ENCODE data around the gene NRBP1.

The NRBP1 gene

GRCh38 chr2:27441958-27442919, 13.8 kb downstream of the NRBP1 start, which contains the start of gene KRTCAP3:
Gene KRTCAP3 (plus strand): TSS chr2:27442381. CDS start chr2:27442413, 32 bp downstream.
- intact Hi-C loops (cut with micrococcal nuclease): no loop called here
- H3K27me3 Mint-ChIP-seq: no peaks in the 10 kb centered on the region
- no peaks in the 10 kb centered on the region for H3K4me1 Mint-ChIP-seq (ENCODE audit: low read depth)
- H3K4me3 Mint-ChIP-seq: no peak within 1 kb of the TSS
- peaks cover 78% of the 10 kb centered on the region for H3K36me3 Mint-ChIP-seq (ENCODE audit: low read depth)
- H3K27ac Mint-ChIP-seq: peak within 1 kb of the TSS; percentile 3
- no peaks in the 10 kb centered on the region for H3K9me3 Mint-ChIP-seq

GRCh38 chr2:27442920-27443282, 14.5 kb downstream of the NRBP1 start:
- Mint-ChIP-seq H3K9me3 (no peaks in the 10 kb centered on the region), H3K4me3 (no peak overlapping the region), H3K36me3 (ENCODE audit: low read depth) (peaks cover 78% of the 10 kb centered on the region), H3K27ac (peak overlapping the region; percentile 3), H3K4me1 (ENCODE audit: low read depth) (no peaks in the 10 kb centered on the region), H3K27me3 (no peaks in the 10 kb centered on the region)
- intact Hi-C loops (cut with micrococcal nuclease): no loop called here

GRCh38 chr2:27445155-27445554, 16.7 kb downstream of the NRBP1 start:
- Mint-ChIP-seq H3K27ac (no peak overlapping the region), H3K27me3 (no peaks in the 10 kb centered on the region), H3K4me1 (ENCODE audit: low read depth) (no peaks in the 10 kb centered on the region), H3K36me3 (ENCODE audit: low read depth) (peaks cover 75% of the 10 kb centered on the region), H3K4me3 (no peak overlapping the region), H3K9me3 (no peaks in the 10 kb centered on the region)
- intact Hi-C loops (cut with micrococcal nuclease): no loop called here

- intact Hi-C loops (cut with micrococcal nuclease): no loop called here
- no peaks in the 10 kb centered on the region for H3K27me3 Mint-ChIP-seq
- no peak overlapping the region for H3K27ac Mint-ChIP-seq
- no peaks in the 10 kb centered on the region for H3K9me3 Mint-ChIP-seq
- no peaks in the 10 kb centered on the region for H3K4me1 Mint-ChIP-seq (ENCODE audit: low read depth)
- H3K4me3 Mint-ChIP-seq: no peak overlapping the region
- peaks cover 72% of the 10 kb centered on the region for H3K36me3 Mint-ChIP-seq (ENCODE audit: low read depth)
These were observed 17.2 kb downstream of the NRBP1 start for GRCh38 chr2:27445615-27446014.

- Mint-ChIP-seq H3K27ac (no peak overlapping the region), H3K27me3 (no peaks in the 10 kb centered on the region), H3K36me3 (ENCODE audit: low read depth) (peaks cover 67% of the 10 kb centered on the region), H3K4me3 (no peak overlapping the region), H3K9me3 (no peaks in the 10 kb centered on the region), H3K4me1 (ENCODE audit: low read depth) (no peaks in the 10 kb centered on the region)
- intact Hi-C loops (cut with micrococcal nuclease): no loop called here
These were observed 17.6 kb downstream of the NRBP1 start for GRCh38 chr2:27446057-27446456.

- H3K4me3 Mint-ChIP-seq: no peak overlapping the region
- no peaks in the 10 kb centered on the region for H3K27me3 Mint-ChIP-seq
- H3K9me3 Mint-ChIP-seq: no peaks in the 10 kb centered on the region
- no peak overlapping the region for H3K27ac Mint-ChIP-seq
- intact Hi-C loops (cut with micrococcal nuclease): no loop called here
- no peaks in the 10 kb centered on the region for H3K4me1 Mint-ChIP-seq (ENCODE audit: low read depth)
- peaks cover 51% of the 10 kb centered on the region for H3K36me3 Mint-ChIP-seq (ENCODE audit: low read depth)
These were observed 19.9 kb downstream of the NRBP1 start for GRCh38 chr2:27448381-27448780.

- Mint-ChIP-seq H3K4me1 (ENCODE audit: low read depth) (no peaks in the 10 kb centered on the region), H3K9me3 (no peaks in the 10 kb centered on the region), H3K36me3 (ENCODE audit: low read depth) (peaks cover 50% of the 10 kb centered on the region), H3K27me3 (no peaks in the 10 kb centered on the region), H3K27ac (no peak overlapping the region), H3K4me3 (no peak overlapping the region)
- intact Hi-C loops (cut with micrococcal nuclease): no loop called here
These were observed 22.7 kb downstream of the NRBP1 start for GRCh38 chr2:27451095-27451494.

GRCh38 chr2:27453968-27454367, 25.5 kb downstream of the NRBP1 start:
- intact Hi-C loops (cut with micrococcal nuclease): no loop called here
- H3K36me3 Mint-ChIP-seq (ENCODE audit: low read depth): peaks cover 54% of the 10 kb centered on the region
- no peak overlapping the region for H3K4me3 Mint-ChIP-seq
- H3K27ac Mint-ChIP-seq: no peak overlapping the region
- H3K27me3 Mint-ChIP-seq: no peaks in the 10 kb centered on the region
- H3K4me1 Mint-ChIP-seq (ENCODE audit: low read depth): no peaks in the 10 kb centered on the region
- no peaks in the 10 kb centered on the region for H3K9me3 Mint-ChIP-seq

- intact Hi-C loops (cut with micrococcal nuclease): no loop called here
- Mint-ChIP-seq H3K27ac (no peak overlapping the region), H3K27me3 (no peaks in the 10 kb centered on the region), H3K36me3 (ENCODE audit: low read depth) (peaks cover 28% of the 10 kb centered on the region), H3K4me3 (no peak overlapping the region), H3K9me3 (no peaks in the 10 kb centered on the region), H3K4me1 (ENCODE audit: low read depth) (no peaks in the 10 kb centered on the region)
These were observed 32.7 kb downstream of the NRBP1 start for GRCh38 chr2:27461118-27461517.

- no peak overlapping the region for H3K27ac Mint-ChIP-seq
- intact Hi-C loops (cut with micrococcal nuclease): no loop called here
- H3K4me1 Mint-ChIP-seq (ENCODE audit: low read depth): no peaks in the 10 kb centered on the region
- no peaks in the 10 kb centered on the region for H3K9me3 Mint-ChIP-seq
- H3K36me3 Mint-ChIP-seq (ENCODE audit: low read depth): peaks cover 4% of the 10 kb centered on the region
- H3K4me3 Mint-ChIP-seq: no peak overlapping the region
- H3K27me3 Mint-ChIP-seq: no peaks in the 10 kb centered on the region
These were observed 36.0 kb downstream of the NRBP1 start for GRCh38 chr2:27464443-27464842.

- intact Hi-C loops (cut with micrococcal nuclease): no loop called here
- H3K27me3 Mint-ChIP-seq: no peaks in the 10 kb centered on the region
- no peaks in the 10 kb centered on the region for H3K9me3 Mint-ChIP-seq
These were observed 43.5 kb downstream of the NRBP1 start for GRCh38 chr2:27471961-27472360.

GRCh38 chr2:27485496-27485895, 57.1 kb downstream of the NRBP1 start:
- no peak overlapping the region for H3K27ac Mint-ChIP-seq
- intact Hi-C loops (cut with micrococcal nuclease): no loop called here
- H3K36me3 Mint-ChIP-seq (ENCODE audit: low read depth): peaks cover 31% of the 10 kb centered on the region
- H3K4me1 Mint-ChIP-seq (ENCODE audit: low read depth): peaks cover 20% of the 10 kb centered on the region
- no peaks in the 10 kb centered on the region for H3K9me3 Mint-ChIP-seq
- H3K27me3 Mint-ChIP-seq: no peaks in the 10 kb centered on the region
- no peak overlapping the region for H3K4me3 Mint-ChIP-seq

More at GRCh38 chr2:27471961-27472360, 43.5 kb downstream of the NRBP1 start:
- peaks cover 28% of the 10 kb centered on the region for H3K36me3 Mint-ChIP-seq (ENCODE audit: low read depth)
- no peaks in the 10 kb centered on the region for H3K4me1 Mint-ChIP-seq (ENCODE audit: low read depth)
- H3K4me3 Mint-ChIP-seq: no peak overlapping the region
- no peak overlapping the region for H3K27ac Mint-ChIP-seq

GRCh38 chr2:27489118-27489497, 60.7 kb downstream of the NRBP1 start:
- intact Hi-C loops (cut with micrococcal nuclease): loop anchor here (1.0 to 2.0 kb wide), 2 partner anchors 80 to 94 kb away; partner anchors contain the start of genes PPM1G and ZNF512
- peak overlapping the region; percentile 76 for H3K27ac Mint-ChIP-seq
- H3K36me3 Mint-ChIP-seq (ENCODE audit: low read depth): peaks cover 8% of the 10 kb centered on the region
- peaks cover 22% of the 10 kb centered on the region for H3K4me1 Mint-ChIP-seq (ENCODE audit: low read depth)
- H3K4me3 Mint-ChIP-seq: peak overlapping the region; percentile 80
- H3K9me3 Mint-ChIP-seq: no peaks in the 10 kb centered on the region
- H3K27me3 Mint-ChIP-seq: peaks cover 20% of the 10 kb centered on the region

GRCh38 chr2:27489498-27490397, 61.3 kb downstream of the NRBP1 start, which contains the start of gene IFT172:
Gene IFT172 (minus strand): TSS chr2:27489743. CDS start chr2:27489653, 90 bp downstream.
- no peaks in the 10 kb centered on the region for H3K9me3 Mint-ChIP-seq
- H3K36me3 Mint-ChIP-seq (ENCODE audit: low read depth): peaks cover 5% of the 10 kb centered on the region
- peak within 1 kb of the TSS; percentile 76 for H3K27ac Mint-ChIP-seq
- peaks cover 26% of the 10 kb centered on the region for H3K27me3 Mint-ChIP-seq
- intact Hi-C loops (cut with micrococcal nuclease): loop anchor here (1.0 to 2.0 kb wide), 2 partner anchors 80 to 93 kb away; partner anchors contain the start of genes PPM1G and ZNF512
- peak within 1 kb of the TSS; percentile 80 for H3K4me3 Mint-ChIP-seq
- peaks cover 28% of the 10 kb centered on the region for H3K4me1 Mint-ChIP-seq (ENCODE audit: low read depth)

All from dendritic cell treated with granulocyte-macrophage colony-stimulating factor and Interleukin-4, amounts not matched to agents 40 ng/mL and 50 ng/mL, for 4 days (primary cell).